OCI-LY1 (cell line): ENCODE results near the gene SOX15.

Experiments used
- H2AFZ ChIP-seq: fragments of 200-600 bp; sonication (generic), shearing (Covaris generic); 2 replicates; pipeline ENCODE4 v1.6.0; 2014; ENCODE audit warnings: antibody characterized with exemption, mild to moderate bottlenecking, low read length
- H3F3A ChIP-seq: fragments of 200-600 bp; sonication (generic), shearing (Covaris generic); 2 replicates; pipeline ENCODE4 v1.6.0; 2014; ENCODE audit warnings: mild to moderate bottlenecking, antibody characterized with exemption, low read length, moderate library complexity; ENCODE audit not compliant: insufficient read depth
- H3K27ac ChIP-seq: fragments of 200-600 bp; sonication (generic); 2 replicates; pipeline ENCODE4 v1.5.1; 2014; ENCODE audit warnings: low read length, mixed run types, mild to moderate bottlenecking, low read depth; ENCODE audit not compliant: poor library complexity, severe bottlenecking
- H3K27me3 ChIP-seq: fragments of 200-600 bp; sonication (generic); 2 replicates; pipeline ENCODE4 v1.6.0; 2014; ENCODE audit warnings: antibody characterized with exemption, mild to moderate bottlenecking, low read length, moderate library complexity; ENCODE audit not compliant: insufficient read depth
- H3K36me3 ChIP-seq: fragments of 200-600 bp; sonication (generic); 2 replicates; pipeline ENCODE4 v1.6.1; 2014; ENCODE audit warnings: mild to moderate bottlenecking, antibody characterized with exemption, low read length, moderate library complexity, mixed read lengths; ENCODE audit not compliant: insufficient read depth
- H3K4me1 ChIP-seq: fragments of 200-600 bp; sonication (generic); 2 replicates; pipeline ENCODE4 v1.5.1; 2014; ENCODE audit warnings: mild to moderate bottlenecking, low read length, moderate library complexity; ENCODE audit not compliant: insufficient read depth, severe bottlenecking
- H3K4me2 ChIP-seq: fragments of 200-600 bp; sonication (generic), shearing (Covaris generic); 2 replicates; pipeline ENCODE4 v1.6.1; 2014; ENCODE audit warnings: low read length
- H3K4me3 ChIP-seq: fragments of 200-600 bp; sonication (generic); 2 replicates; pipeline ENCODE4 v1.5.1; 2014; ENCODE audit warnings: low read length, low read depth, mild to moderate bottlenecking, mixed read lengths; ENCODE audit not compliant: poor library complexity, severe bottlenecking
- H3K79me2 ChIP-seq: fragments of 200-600 bp; shearing (Covaris generic); 2 replicates; pipeline ENCODE4 v1.6.1; 2016; ENCODE audit warnings: mixed run types, low read length, mixed read lengths; ENCODE audit not compliant: insufficient read depth
- H3K9ac ChIP-seq: fragments of 200-600 bp; sonication (generic), shearing (Covaris generic); 2 replicates; pipeline ENCODE4 v1.6.1; 2014; ENCODE audit warnings: mild to moderate bottlenecking, low read length, mixed read lengths
- H3K9me2 ChIP-seq: fragments of 200-600 bp; sonication (generic), shearing (Covaris generic); 2 replicates; pipeline ENCODE4 v1.6.1; 2014; ENCODE audit warnings: low read depth, mild to moderate bottlenecking, low read length, mixed read lengths
- H3K9me3 ChIP-seq: fragments of 200-600 bp; shearing (Covaris generic); 2 replicates; pipeline ENCODE4 v1.6.1; 2014; ENCODE audit warnings: low read length, mixed read lengths
- H4K20me1 ChIP-seq: fragments of 200-600 bp; sonication (generic), shearing (Covaris generic); 2 replicates; pipeline ENCODE4 v1.6.0; 2016; ENCODE audit warnings: mild to moderate bottlenecking, low read length; ENCODE audit not compliant: insufficient read depth
- CTCF ChIP-seq: fragments of 200-600 bp; sonication (generic), shearing (Covaris generic); IDR thresholded peaks from 2 replicates; pipeline ENCODE4 v1.5.1; 2017; ENCODE audit warnings: mild to moderate bottlenecking, antibody characterized with exemption, low read length, moderate library complexity, mixed read lengths
- EZH2 ChIP-seq: fragments of 200-600 bp; sonication (generic), shearing (Covaris generic); IDR thresholded peaks from 2 replicates; pipeline ENCODE4 v1.8.0; 2017; ENCODE audit warnings: borderline replicate concordance, mixed run types, mild to moderate bottlenecking, antibody characterized with exemption, low read length, moderate library complexity, mixed read lengths

SOX15 gene

GRCh38 chr17:7580604-7581575, 9.0 kb downstream of the SOX15 start:
- Histone ChIP-seq H3K9ac (no peak overlapping the region), H2AFZ (no peak overlapping the region), H3F3A (peaks cover 33% of the 10 kb centered on the region; the same call in 1 of the 2 replicates), H3K27ac (peak overlapping the region; percentile 88), H4K20me1 (no peaks in the 10 kb centered on the region), H3K9me2 (no peaks in the 10 kb centered on the region), H3K4me3 (no peak overlapping the region), H3K4me1 (peaks cover 54% of the 10 kb centered on the region), H3K4me2 (no peak overlapping the region), H3K36me3 (peaks cover 44% of the 10 kb centered on the region), H3K79me2 (no peaks in the 10 kb centered on the region), H3K9me3 (no peaks in the 10 kb centered on the region), H3K27me3 (no peaks in the 10 kb centered on the region)
- TF ChIP-seq CTCF: no peak
- TF ChIP-seq EZH2: no peak

GRCh38 chr17:7579834-7580603, 9.9 kb downstream of the SOX15 start:
- Histone ChIP-seq H4K20me1 (0 out of 2 replicates have a peak, but pooled peaks cover 3% of the 10 kb centered on the region), H3K9me2 (no peaks in the 10 kb centered on the region), H3K9me3 (no peaks in the 10 kb centered on the region), H3K79me2 (peaks cover 5% of the 10 kb centered on the region; the same call in 1 of the 2 replicates), H2AFZ (no peak overlapping the region), H3K4me1 (peaks cover 55% of the 10 kb centered on the region), H3K36me3 (peaks cover 52% of the 10 kb centered on the region), H3K4me2 (no peak overlapping the region), H3K27ac (peak overlapping the region; percentile 88), H3F3A (peaks cover 42% of the 10 kb centered on the region), H3K27me3 (no peaks in the 10 kb centered on the region), H3K4me3 (no peak overlapping the region), H3K9ac (no peak overlapping the region)
- no peak for TF ChIP-seq CTCF
- no peak for TF ChIP-seq EZH2

- Histone ChIP-seq H3K4me3 (no peak within 1 kb of the TSS), H3K27me3 (no peaks in the 10 kb centered on the region), H3K9ac (no peak within 1 kb of the TSS), H3K9me3 (no peaks in the 10 kb centered on the region), H3K36me3 (peaks cover 60% of the 10 kb centered on the region), H3F3A (peaks cover 44% of the 10 kb centered on the region), H3K4me2 (no peak within 1 kb of the TSS), H3K4me1 (peaks cover 55% of the 10 kb centered on the region), H2AFZ (no peak within 1 kb of the TSS), H4K20me1 (peaks cover 5% of the 10 kb centered on the region; the same call in 1 of the 2 replicates), H3K9me2 (no peaks in the 10 kb centered on the region), H3K27ac (peak within 1 kb of the TSS; percentile 88), H3K79me2 (peaks cover 13% of the 10 kb centered on the region)
- TF ChIP-seq CTCF (no peak), EZH2 (no peak)
Observed at GRCh38 chr17:7579001-7579833, 10.7 kb downstream of the SOX15 start, which contains the start of gene CD68. CD68 (plus strand) TSS chr17:7579638; CDS start chr17:7579678, 40 bp downstream.
